Left lobe of liver (tissue), 2 donors: ENCODE measurements around the gene CAPZA1. TPM values are rescaled to one million over a fixed set of nuclear protein-coding genes. Genes with fewer than 3 reads are reported as not detected.
A peak's percentile ranks its signal among the peaks of the same experiment; 100 is the strongest.

Source experiments
- ATAC-seq: fragments of 200-7000 bp; cut with Tn5 transposase; one replicate; pipeline ENCODE4 v1.9.1; 2020; ENCODE audit warnings: mild to moderate bottlenecking, moderate library complexity
- DNase-seq: peaks from one replicate; pipeline ENCODE4 v3.0.0-alpha.2; 2020; ENCODE audit warnings: low spot score
- total RNA-seq: library from RNA; stranded (reverse); gene quantifications from one replicate; pipeline ENCODE4 v1.2.1, GENCODE V29; 2021
- donor health status: DM: no; HTN: no; CAD: no; lungs with moderate emphysema.
- donor health status: DM: no; HTN: yes; CAD: no.

CAPZA1 gene
- total RNA-seq, 1 donor from 2014 or later, result 32.8 TPM

DNA sequence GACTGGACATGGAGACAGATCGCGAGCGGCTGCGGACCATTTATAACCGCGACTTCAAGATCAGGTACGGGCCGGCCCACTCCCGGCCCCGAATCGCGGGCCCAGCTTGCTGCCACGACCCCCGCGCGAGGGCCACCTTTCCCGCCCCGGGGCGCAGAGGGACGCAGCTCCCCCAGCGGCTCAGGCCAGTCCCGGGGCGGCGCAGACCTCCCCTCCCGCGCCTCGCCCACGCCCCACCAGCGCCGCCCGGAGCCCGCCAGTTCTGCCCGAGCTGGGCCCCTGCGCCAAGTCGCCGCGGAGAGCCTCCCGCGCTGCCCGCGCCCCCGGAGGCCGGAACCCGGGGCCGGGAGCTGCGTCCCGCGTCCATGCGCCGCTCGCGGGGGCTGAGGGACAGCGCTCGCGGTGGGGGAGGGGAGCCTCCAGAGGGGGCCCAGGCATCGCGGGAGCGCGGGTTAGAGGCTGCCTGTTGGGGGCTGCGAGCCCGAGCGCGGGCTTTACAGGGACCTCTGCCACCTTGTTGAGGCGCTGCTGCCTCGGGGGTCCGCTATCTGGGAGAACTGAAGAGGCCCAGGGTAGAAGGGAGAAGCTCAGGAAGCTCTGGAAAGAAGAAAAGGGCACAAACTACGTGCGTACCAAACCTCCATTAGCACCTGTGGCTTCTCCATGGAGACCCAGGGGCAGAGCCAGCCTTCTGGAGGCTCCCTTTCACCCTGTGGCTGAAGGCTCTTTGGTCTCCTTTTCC lies 55.5 kb downstream of the CAPZA1 start:
- DNase-seq (peak; percentile 62), ATAC-seq (peak; percentile 75)

DNA sequence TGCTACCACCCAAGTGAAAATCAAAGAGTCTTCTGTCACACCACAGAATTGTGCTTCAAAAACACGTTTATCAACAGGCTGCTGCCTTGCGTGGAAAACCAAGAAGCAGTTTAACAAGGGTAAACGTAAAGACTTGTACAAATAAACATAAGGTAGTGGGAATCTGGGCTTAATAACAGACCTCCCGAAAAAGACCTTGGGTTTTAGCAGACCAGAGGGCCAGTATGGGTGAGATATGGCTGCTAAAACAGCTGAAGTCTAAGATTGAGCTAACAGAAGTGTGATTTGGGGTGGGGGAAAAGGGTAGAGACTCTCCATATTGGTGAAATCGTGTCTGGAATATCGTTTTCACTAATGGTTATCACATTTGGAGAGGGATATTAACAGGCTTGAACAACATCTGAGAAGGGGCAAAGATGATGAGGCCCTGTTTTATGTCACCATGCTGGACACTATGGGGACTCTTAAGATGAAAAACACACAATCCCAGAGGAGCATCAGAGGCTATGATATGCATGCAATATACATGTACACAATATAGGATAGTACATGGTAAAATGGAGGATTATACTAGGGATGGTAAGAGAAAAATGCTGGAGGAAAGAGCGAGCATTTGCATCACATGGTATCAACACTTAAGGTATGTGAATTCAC lies 56.2 kb downstream of the CAPZA1 start:
- DNase-seq (no peak), ATAC-seq (no peak)

DNA sequence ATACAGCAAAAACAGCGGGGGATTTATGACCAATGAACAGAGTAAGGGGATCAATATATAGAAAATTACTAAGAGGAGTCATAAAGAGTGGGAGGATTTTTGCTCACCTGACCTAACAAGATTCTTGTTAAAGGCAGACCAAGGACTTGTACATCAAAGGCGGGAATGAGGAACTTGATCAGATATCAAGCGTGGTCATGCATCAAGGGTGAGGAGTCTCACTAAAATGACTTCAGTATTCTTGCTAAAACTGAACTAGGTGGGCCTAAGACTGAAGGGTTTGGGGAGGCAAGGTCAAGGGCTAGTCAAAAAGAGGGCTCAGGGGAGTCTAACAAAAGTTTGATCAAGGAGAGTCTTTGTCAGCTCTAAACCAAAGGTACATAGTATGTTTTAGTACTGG lies 56.9 kb downstream of the CAPZA1 start:
- ATAC-seq (no peak), DNase-seq (no peak)

DNA sequence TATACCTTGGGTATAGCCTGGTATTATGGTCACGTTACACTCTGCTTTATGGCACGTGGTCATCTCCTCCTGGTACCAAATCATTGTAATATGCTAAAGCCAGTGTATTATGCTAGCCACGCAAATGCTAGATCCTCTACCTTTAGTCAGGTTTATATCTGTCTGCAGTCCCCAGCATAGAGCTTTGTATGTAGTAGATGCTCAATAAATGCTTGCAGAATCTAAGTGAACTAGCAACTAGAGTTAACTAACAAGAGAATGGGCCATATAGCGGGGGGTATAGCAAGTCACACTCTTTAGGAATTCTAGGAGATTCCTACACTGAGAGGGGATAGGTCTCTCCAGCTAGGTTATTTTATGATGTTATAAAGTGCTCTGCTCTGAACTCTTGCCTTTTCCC lies 57.9 kb downstream of the CAPZA1 start:
- no peak for ATAC-seq
- DNase-seq, result no peak

DNA sequence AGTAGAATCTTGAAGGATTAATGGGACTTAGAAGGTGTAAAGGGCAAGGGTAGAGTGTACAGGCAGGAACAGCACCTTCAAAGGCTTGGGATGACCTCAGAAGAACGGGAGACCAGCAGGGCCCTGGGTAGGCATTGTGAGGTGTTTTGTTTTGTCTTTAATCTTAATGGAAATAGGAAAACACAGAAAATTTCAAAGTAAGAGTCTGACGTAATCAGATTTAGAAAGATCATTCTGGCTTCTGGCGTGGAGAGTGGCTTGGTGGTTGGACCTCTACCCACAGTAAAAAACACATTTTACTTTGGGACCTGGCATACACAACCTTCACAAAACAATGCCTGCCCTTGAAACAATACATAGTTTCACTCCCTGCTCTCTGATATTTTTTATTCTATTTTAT lies 59.0 kb downstream of the CAPZA1 start:
- no peak for DNase-seq
- no peak for ATAC-seq

DNA sequence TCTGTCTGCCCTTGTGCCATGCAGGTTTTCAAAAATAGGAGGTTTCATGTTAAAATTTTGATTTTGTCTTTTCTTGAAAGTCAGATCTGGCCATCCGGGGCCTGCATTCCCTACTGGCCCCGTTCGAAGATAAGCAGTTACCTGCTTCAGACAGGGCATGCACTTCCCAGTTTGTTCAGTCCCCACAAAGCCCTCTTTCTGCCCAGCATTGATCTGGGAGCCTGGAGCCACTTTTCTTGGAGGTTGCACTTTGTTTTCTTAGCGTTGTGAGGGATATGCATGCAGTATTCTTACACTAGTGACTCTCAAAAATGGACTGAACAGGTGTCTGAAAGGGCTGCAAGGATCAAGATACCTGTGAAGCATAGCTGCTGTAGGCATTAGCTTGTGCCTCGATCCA lies 66.3 kb downstream of the CAPZA1 start:
- no peak for DNase-seq
- ATAC-seq, result no peak

DNA sequence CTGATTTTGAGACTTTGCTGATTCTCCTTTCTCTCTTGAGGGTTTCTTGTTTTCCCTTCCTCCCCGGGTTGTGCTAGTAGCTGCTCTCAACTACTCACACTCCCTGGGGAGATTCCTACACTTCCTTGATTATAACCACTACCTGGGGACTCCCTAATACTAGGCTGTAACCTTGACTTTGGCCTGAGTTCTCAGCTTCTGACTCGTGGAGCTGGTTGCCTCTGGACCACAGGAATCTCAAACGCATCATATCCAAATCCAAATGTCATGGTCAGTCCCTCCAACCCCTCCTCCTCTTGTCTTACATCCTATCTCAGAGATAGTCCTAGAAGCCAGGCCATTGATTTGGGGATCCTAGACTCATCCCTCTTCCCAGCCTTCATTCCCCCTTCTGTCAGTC lies 66.8 kb downstream of the CAPZA1 start:
- ATAC-seq (no peak), DNase-seq (no peak)

DNA sequence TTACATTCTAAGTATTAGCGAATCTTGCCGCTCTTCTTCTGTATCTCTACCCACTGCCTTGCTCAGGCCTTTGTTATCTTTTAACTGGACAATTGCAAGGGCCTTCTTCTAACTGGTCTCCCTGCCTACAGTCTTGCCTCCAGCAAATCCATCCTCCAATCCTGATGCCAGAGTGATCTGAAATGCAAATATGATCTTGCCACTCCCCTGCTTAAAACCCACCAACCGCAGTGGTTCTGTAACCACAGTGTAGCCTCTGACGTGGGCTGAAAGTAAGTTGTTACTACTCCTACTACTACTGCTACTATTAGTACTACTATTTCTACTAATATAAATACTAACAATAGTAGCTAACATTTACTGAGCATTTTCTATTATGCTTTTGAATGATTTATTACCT lies 67.2 kb downstream of the CAPZA1 start:
- DNase-seq, result no peak
- ATAC-seq, result no peak

DNA sequence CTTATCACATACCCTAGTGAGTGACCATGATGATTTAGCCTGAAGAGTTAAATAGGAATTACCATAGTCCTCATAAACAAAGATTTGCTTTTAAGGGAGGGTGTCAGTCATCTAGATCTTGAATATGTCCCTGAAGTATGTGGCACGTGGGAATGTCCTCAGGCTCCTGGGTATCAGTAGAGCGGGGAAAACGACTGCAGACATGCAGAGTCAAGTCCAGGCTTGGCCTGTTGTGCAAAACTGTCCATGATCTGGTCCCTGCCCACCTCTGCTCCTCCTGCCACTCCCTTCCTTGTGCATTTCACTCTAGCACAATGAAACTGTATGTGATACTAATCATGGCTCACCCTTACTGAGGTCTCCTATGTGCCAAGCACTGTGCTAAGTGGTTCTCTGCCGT lies 67.7 kb downstream of the CAPZA1 start:
- DNase-seq, result no peak
- ATAC-seq, result no peak

DNA sequence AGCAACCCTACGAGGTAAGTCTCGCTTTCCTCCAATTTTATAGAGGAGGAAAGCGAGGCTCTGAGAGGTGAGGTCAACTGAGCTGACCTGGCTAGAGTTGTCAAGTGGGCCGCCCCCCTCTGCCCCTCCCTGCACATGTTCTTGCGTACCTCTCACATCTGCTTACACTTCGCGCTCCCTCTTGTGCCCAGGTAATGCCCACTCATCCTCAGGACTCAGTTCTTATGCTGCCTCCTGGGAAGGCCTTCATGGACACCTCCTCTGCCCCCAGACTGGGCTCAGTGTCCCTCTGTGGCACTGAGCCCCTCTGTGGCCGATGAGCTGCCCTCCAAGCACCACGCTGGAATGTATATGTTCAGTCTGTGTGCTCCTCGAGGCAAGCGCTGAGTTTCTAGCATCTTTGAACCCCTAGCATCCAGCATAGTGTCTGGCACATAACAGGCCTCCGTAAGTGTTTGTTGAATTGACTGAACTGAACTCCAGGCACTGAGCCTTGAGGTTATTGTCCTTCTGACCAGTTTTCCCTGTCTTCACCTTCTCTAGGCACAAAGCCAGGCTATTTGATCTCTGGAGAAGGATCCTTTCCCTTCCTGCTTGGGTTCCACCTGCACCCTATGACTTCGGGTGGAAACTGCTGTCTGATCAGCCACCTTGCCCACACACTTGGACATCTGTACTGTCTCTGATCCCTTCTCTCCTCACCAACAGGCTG lies 68.3 kb downstream of the CAPZA1 start:
- no peak for ATAC-seq
- no peak for DNase-seq

DNA sequence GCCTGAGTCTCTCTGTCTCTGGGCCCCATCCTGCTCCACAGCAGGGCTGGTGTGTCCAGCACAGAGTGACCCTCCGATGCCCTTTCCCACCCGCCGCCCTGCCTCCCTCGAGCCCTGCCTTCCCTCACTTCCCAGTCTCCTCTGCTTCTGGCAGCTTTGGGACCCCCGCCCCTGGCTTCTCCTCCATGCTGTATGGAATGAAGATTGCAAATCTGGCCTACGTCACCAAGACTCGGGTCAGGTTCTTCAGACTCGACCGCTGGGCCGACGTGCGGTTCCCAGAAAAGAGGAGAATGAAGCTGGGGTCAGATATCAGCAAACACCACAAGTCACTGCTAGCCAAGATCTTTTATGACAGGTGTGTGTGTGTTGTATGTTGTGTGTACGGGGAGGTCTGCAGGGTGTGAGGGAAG lies 69.2 kb downstream of the CAPZA1 start:
- no peak for ATAC-seq
- DNase-seq, result no peak

DNA sequence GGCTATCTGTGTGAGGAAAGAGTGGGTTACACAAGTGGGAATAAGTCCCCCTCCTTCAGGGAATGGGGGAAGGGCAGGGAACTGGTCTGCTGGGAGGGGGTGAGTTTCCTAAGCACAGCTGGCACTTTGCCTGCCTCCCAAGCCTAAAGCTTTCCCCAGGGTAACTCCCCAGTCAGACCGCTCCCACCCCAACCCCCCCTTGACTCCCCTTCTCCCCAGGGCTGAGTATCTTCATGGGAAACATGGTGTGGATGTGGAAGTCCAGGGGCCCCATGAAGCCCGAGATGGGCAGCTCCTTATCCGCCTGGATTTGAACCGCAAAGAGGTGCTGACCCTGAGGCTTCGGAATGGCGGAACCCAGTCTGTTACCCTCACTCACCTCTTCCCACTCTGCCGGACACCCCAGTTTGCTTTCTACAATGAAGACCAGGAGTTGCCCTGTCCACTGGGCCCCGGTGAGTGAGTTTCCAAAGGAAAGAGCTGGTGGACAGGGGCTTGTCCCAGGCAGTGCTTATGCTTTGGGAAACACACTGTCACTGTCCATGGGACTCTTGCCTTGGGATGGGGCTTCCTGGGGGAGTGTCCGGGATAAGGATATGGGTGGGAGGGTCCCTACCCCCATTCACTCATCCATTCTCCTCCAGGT lies 69.7 kb downstream of the CAPZA1 start:
- DNase-seq (no peak), ATAC-seq (no peak)

DNA sequence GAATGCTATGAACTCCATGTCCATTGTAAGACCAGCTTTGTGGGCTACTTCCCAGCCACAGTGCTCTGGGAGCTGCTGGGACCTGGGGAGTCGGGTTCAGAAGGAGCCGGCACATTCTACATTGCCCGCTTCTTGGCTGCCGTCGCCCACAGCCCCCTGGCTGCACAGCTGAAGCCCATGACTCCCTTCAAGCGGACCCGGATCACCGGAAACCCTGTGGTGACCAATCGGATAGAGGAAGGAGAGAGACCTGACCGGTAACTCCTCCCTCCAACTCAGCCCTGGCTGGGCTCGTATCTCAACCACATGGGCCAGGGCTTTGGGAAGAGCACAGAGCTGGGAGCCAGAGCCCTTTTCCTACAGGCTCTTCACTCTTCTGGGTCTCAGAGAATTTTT lies 70.2 kb downstream of the CAPZA1 start:
- ATAC-seq, result no peak
- no peak for DNase-seq

DNA sequence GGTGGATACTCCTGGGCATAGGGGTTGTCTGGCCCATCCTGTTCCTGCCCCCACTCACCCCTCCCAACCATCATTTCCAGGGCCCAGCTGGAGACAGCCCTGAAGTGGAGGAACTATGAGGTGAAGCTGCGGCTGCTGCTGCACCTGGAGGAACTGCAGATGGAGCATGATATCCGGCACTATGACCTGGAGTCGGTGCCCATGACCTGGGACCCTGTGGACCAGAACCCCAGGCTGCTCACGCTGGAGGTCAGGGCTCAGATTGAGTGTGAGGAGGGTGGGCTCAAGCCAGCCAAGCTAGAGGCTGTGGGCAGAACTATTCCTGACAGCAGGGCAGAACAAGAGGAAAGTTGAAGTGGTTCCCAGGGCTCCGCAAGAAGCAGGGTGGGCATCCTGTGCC lies 73.0 kb downstream of the CAPZA1 start:
- ATAC-seq, result no peak
- DNase-seq, result peak; percentile 39

DNA sequence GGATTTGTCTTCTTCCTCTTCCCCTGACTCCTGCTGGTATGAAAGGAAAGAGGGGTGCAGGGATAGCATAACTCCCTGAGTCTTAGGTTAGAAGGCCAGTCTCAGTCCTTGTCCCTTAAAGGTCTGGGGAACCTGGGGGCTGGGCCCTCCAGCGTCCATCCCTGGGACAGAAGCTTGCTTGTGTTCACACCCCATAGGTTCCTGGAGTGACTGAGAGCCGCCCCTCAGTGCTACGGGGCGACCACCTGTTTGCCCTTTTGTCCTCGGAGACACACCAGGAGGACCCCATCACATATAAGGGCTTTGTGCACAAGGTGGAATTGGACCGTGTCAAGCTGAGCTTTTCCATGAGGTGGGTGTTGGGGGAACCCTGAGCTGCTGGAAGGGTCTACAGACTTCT lies 74.2 kb downstream of the CAPZA1 start:
- DNase-seq (no peak), ATAC-seq (no peak)

DNA sequence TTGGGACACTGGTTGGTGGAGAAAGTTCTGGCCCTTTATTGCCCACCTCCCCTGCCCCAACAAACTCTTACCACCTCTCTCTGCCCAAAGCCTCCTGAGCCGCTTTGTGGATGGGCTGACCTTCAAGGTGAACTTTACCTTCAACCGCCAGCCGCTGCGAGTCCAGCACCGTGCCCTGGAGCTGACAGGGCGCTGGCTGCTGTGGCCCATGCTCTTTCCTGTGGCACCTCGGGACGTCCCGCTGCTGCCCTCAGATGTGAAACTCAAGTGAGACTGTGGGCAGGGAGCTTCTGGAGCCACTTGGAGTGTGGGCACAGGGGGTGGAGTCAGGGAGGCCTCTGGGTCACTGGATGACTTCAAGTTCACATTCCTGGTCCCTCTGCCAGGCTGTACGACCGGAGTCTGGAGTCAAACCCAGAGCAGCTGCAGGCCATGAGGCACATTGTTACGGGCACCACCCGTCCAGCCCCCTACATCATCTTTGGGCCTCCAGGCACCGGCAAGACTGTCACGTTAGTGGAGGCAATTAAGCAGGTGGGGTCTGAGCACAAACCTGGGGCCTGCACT lies 74.8 kb downstream of the CAPZA1 start:
- ATAC-seq (no peak), DNase-seq (no peak)

DNA sequence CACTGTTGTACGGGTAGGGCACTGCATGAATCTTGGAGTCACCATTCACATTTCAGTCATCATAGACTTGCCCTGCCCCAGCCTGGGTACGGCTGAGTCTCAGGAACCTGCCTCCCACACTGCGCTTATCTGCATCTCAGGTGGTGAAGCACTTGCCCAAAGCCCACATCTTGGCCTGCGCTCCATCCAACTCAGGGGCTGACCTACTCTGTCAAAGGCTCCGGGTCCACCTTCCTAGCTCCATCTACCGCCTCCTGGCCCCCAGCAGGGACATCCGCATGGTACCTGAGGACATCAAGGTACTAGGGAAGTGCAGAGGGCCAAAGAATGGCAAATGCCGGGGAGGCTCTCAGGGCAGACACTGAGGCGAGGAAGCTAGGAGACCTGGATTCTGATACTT lies 75.6 kb downstream of the CAPZA1 start:
- no peak for ATAC-seq
- DNase-seq, result peak; percentile 41

DNA sequence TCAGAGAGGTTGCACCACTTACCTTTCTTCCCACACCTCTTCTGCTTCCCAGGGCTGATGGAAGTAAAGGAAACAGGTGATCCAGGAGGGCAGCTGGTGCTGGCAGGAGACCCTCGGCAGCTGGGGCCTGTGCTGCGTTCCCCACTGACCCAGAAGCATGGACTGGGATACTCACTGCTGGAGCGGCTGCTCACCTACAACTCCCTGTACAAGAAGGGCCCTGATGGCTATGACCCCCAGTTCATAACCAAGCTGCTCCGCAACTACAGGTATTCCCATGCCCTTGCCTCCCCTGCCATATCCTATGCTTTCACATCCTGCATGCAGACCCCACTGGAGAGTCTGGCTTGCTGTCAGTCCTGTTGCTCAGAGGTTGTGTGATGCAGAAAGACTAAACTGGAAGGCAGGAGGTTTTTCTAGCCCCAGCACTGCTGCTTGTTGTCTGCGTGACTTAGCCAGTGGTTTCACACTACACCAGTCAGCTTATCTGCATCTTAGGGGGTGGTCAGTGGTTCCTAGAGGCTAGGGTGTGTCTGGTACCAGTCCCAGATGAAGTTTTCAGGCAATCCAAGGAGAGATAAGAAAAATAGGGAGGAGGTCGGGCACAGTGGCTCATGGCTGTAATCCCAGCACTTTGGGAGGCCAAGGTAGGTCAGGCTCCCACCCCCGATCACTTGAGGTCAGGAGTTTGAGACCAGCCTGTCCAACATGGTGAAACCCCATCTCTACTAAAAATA lies 77.1 kb downstream of the CAPZA1 start:
- DNase-seq, result no peak
- ATAC-seq, result no peak

DNA sequence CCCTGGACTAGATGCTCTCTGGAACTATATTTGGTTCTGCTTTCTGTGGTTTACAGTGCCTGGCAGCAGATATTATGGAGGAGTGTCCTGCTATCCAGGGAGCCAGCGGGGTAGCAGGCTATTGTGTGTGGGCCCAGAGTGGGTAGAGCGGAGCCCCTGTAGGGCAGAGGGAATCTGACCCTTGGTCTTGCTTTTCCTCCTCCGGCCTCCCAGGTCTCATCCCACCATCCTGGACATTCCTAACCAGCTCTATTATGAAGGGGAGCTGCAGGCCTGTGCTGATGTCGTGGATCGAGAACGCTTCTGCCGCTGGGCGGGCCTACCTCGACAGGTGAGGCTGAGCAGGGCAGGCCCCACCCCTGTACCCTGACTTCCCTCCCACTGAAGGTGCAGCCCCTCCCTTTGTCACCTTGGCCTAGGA lies 78.2 kb downstream of the CAPZA1 start:
- DNase-seq (no peak), ATAC-seq (no peak)
